Kasumi-1 (cell line): Measurements from ENCODE around the gene PTBP3.
"Not testable (repeated sequence)": the region's sequence is repeated elsewhere in the genome, so short reads cannot be mapped to it uniquely, and the experiment has no call there.

Experiments used
- DNase-seq, 2 experiments: peaks; one replicate each; lab custom pipeline; 2025; lab: John Stamatoyannopoulos, UW

The PTBP3 gene

DNA sequence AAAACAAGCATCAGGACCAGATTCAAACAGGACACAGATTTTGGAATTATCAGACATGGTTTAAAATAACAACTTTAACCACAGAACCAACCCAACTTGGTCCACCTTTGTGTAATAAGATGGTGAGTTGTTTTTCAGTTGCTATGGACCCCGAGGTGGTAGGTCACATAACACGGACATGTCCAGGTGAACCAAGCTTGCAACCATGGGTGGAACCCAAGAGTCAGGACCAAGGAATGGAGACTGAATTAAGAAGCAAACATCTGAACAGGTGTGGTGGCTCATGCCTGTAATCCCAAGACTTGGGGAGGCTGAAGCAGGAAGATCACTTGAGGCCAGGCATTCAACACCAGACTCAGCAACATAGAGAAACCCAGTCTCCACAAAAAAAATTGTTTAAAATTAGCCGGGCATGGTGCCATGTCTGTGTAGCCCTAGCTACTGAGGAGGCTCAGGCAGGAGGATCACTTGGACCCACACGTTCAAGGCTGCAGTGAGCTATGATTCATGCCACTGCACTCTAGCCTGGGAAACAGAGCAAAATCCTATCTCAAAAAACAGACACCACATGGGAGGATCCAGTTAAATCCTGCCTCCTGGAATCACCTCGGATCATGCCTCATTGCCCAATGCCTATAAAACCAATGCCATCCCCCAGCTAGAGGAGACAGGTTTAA lies 10.6 kb downstream of the PTBP3 start:
- no peak for DNase-seq

DNA sequence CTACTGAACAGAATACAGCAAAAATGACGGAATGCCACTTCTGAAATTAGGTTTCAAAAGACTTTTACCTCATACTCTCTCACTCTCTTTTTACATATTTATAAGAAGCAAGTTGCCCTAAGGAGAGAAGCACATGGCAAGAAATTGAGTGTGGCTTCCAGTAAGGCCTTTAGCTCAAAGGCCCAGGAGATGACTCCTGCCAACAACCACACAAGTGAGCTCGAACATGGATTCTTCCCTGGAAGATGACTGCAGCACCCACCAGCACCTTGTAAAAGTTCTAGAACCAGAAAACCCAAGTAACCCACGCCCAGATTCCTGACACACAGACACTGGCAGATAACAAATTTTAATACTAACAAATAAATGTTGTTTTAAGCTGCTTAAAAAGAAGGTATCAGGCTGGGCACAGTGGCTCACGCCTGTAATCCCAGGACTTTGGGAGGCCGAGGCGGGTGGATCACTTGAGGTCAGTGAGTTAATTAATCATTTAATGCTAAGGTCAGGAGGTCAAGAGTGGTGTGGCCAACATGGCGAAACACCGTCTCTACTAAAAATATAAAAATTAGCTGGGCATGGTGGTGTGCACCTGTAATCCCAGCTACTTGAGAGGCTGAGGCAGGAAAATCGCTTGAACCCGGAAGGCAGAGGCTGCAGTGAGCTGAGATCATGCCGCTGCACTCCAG lies 17.0 kb downstream of the PTBP3 start:
- peak; percentile 8 to 15 for DNase-seq

DNA sequence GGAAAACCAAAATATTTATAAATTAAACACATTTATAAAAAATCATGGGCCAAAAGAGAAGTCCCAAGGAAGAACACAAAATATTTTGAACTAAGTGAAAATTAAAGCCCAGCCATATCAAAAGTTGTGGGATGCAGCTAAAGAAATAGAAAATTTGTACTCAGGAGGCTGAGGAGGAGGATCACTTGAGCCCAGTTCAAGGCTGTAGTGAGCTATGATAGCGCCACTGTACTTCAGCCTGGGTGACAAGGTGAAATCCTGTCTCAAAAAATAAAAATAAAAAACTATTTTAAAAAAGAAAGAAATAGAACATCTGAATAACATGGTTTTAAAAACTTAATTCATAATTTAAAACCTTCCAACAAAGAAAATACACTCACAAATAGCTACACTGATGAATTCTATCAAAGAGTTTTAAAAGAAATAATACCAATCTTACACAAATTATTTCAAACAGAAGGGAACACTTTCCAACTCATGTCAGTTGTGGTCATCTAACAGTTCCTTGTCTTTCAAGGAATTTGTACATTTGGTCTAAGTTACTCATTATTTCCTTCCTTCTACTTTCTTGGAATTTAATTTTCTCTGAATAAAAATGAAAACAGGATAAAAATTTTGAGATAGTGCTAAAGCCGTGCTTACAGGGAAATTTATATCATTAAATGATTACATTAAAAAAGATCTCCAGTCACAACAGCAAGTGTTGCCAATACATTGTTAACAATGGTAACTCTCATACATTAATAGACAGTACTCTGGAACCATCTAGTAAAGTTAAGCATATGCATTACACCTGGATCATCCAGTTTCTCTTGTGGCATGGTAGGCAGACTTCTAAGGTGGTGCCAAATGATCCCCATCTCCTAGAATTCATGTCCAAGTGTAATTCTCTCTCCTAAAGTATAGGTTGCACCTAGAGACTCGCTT lies 17.8 kb downstream of the PTBP3 start:
- no peak for DNase-seq

DNA sequence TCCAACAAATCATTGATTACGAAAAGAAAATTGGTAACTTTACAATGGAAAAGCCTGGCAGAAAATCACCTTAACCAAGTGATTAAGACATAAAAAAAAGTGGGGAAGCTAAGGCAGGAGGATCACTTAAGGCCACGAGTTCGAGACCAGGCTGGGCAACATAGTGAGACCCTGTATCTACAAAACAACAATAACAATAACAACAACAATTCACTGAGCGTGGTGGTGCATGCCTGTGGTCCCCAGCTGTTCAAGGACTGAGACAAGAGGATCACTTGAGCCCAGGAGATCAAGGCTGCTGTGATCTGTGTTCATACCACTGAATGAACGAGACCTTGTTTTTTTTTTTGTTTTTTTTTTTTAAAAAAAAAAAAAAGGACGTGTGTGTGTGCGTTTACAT lies 21.3 kb downstream of the PTBP3 start:
- DNase-seq, result no peak

DNA sequence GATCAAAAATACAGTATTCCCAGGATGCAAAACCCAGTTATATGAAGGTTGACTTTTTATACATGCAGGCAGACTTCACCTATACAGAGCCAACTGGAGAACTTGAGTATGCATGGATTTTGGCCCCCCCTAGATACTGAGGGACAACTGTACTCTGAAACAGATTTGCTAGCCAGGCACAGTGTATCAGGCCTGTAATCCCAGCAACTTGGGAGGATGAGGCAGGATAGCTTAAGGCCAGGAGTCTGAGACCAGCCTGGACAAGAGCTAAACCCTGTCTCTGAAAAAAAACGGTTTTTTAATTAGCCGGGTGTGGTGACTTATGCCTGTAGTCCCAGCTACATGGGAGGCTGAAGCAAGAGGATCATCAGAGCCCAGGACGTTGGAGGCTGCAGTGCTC lies 21.9 kb downstream of the PTBP3 start:
- DNase-seq, result no peak

DNA sequence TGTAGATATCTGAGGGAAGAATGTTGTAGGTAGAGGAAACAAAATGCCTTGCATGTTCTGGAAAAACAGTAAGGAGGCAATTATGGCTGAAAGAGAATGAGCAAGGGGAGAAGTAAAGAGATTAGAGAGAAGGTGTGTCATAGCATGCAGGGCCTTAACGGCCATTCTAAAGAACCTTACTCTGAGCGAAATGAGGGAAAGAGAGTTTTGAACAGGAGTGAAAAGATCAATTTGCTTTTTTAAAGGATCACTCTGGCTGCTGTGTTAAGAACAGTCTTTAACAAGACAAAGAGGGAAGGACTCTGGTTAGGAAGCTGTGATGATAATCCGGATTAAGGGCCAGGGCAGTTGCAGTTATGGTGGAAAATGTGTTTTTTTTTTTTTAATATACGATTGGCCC lies 22.6 kb downstream of the PTBP3 start:
- DNase-seq, result no peak

DNA sequence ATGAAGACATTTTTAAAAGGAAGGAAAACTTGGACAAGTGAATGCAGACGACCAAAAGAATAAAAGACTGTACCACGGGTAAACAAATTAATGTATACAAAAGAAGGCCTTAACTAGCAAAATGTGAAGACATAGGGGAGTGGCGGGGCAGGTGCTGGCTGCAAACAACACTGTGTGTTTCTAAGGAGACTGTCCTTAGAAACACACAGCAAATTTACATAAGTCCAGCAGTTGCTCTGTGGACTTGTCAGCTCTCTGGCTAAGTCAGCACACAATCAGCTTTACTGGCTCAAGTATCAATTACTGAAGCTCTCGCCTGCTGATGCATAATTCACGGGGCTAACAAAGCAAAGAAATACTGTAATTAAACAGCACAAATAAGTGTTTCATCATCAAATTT lies 24.8 kb downstream of the PTBP3 start:
- no peak for DNase-seq

DNA sequence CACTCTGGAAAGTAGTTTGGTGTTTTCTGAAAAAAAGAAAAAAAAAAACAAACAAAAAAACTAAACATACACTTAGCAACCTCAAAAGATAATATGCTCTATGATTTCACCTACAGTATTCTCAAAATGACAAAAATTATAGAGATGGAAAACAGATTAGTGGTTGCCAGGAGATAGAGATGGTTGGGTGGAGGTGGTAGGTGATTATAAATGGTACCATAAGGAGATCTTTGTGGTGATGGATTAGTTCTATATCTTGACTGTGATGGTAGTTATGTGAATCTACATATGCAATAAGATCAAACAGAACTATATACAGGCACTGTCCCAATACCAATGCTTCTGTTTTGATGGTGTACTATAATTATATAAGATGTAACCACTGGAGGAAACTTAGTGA lies 32.0 kb downstream of the PTBP3 start:
- DNase-seq, result no peak

DNA sequence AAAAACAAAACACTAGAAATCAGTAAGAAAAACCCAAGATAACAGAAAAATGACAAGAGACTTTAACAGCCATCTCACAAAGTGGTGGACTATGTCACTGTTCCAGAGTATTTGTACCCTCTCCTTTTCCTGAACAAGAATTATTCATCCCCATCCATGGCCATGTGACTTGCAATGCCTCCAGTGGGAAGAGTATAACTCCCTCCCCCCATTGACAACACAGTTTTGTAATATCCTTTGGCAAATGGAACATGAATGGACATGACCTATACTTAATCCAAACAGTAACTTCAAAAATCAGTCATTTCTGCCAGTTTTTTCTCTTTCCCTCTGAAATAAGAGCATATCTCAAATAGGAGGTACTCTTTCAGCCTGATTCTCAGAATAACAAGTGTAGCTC lies 33.9 kb downstream of the PTBP3 start:
- DNase-seq, result no peak

DNA sequence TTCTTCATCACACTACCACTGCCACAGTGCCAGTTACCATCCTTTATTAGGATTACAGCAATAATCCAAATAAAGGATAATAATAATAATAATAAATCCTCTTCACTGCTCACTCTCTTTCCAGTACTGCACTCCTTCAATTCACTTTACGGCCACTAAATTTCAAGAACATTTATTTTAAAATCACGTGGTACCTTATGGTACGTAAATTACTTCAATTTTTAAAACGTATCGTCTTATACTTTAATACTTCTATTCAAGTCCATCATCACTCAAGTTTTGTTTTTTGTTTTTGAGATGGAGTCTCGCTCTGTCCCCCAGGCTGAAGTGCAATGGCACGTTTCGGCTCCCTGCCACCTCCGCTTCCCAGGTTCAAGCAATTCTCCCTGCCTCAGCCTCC lies 36.5 kb downstream of the PTBP3 start:
- DNase-seq, result no peak

DNA sequence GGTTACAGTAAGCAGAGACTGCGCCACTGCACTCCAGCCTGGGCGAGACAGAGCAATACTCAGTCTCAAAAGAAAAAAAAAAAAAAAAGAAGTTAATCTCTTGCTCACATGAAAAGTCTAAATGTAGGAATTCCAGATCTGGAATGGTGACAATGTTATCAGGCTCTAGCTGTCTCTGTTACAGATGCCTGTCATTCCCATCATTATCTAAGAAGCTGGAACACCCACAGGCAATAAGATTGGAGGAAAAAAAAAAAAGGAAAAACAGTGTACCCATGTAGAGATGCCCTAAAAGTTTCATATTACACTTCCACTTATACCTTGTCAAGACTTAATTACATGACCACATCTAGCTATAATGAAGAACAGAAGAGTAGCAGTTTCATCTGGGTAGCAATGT lies 38.2 kb downstream of the PTBP3 start:
- no peak for DNase-seq

DNA sequence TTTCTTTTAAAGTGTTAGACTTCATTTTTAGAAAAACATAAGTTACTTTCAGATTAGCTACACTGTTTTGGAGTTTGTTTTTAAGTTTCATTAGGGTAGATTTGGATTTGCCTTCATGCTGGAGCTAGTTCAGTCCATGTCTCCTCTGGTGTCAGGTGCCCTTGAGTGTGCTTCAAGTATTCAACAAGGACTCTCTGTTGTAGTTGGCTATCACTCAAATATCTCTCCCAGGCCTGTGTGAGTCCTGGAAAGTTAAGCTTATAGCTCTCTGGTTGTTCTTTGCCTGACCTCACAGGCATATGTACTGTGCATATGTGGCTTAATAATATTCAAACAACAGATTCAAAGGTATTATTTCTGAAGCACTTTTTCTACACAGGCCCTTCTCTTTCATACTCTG lies 45.4 kb downstream of the PTBP3 start:
- no peak for DNase-seq

DNA sequence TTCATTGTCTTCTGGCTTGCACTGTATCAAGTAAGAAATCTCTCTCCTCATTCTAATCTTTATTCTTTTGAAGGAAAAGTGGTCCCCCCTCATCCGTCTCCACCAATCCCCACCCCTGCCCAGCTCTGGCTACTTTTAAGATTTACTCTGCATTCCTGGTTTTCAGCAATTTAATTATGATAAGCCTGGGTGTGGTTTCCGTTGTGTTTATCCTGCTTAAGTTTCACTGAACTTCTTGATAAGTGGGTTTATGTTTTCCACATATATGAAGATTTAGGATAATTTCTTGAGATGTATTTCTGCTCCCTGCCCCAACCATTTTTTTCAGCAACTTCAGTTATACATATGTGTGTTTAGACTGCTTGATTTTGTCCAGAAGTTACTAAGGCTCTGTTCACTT lies 46.5 kb downstream of the PTBP3 start:
- DNase-seq, result no peak

DNA sequence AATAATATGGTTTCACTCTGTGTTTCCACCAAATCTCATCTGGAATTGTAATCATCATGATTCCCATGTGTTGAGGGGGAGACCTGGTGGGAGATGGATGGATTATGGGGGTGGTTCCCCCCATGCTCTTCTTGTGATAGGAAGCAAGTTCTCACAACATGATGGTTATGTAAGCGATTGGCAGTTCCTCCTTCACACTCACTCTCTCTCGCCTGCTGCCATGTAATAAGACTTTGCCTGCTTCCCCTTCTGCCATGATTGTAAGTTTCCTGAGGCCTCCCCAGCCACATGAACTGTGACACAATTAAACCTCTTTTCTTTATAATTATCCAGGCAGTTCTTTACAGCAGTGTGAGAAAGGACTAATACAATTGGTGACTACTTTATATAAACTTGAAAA lies 48.4 kb downstream of the PTBP3 start:
- DNase-seq, result peak; percentile 11 to 13

DNA sequence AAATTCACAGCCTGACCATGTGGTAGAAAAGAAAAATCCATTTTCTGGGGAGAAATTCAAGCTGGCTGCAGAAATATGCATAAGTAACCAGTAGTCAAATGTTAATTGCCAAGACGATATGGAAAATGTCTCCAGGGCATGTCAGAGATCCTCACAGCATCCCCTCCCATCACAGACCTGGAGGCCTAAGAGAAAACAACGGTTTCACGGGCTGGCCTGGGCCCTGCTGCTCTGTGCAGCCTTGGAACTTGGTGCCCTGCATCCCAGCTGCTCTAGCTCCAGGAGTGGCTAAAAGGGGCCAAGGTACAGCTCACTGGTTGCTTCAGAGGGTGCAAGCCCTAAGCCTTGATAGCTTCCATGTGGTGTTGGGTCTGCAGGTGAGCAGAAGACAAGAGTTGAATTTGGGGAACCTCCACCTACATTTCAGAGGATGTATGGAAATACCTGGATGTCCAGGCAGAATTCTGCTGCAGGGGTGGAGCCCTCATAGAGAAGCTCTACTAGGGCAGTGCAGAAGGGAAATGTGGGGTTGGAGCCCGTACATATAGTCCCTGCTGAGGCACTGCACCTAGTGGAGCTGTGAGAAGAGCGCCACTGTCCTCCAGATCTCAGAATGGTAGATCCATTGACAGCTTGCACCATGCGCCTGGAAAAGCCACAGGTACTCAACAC lies 49.7 kb downstream of the PTBP3 start:
- no peak for DNase-seq

DNA sequence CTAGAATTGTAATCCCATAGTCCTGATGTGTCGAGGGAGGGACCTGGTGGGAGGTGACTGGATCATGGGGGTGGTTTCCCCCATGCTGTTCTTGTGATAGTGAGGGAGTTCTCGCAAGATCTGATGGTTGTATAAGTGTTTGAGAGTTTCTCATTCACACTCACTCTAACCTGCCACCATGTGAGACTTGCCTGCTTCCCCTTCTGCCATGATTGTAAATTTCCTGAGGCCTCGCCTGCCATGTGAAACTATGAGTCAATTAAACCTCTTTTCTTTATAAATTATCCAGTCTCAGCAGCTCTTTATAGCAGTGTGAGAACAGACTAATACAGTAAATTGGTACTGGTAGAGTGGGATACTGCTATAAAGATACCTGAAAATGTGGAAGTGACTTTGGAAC lies 50.6 kb downstream of the PTBP3 start:
- DNase-seq, result not testable (repeated sequence)

DNA sequence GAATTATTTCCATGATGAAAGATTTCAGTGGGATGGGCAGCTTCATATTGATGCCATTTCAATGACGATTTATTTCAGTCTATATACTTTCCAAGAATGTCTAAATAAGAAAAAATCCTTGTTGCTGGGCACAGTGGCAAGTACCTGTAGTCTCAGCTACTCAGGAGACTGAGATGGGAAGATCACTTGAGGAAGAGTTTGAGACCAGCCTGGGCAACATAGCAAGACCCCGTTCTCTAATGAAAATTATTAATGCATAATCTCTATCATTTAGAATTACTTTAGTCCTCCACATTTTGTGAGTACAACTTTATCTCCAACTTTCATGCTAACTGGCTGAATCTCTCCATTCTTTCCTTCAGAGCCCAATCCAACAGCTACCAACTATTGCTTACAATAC lies 52.5 kb downstream of the PTBP3 start:
- DNase-seq, result no peak

DNA sequence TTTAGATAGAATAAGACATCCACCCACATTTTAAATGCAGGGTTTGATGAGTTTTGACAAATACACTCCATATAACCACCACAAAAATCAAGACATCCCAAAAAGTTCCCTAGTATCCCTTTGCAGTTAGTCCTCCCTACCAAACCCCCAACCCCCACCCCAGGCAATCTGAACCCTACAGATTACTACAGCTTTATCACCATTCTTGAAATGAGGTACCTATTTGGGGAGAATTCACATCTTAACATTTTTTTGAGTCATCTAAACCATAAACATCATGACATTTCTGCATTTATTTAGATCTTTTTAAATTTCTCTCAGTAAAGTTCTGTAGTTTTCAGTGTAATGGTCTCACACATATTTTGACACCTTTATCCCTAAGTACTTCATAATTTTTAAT lies 53.9 kb downstream of the PTBP3 start:
- DNase-seq, result no peak

DNA sequence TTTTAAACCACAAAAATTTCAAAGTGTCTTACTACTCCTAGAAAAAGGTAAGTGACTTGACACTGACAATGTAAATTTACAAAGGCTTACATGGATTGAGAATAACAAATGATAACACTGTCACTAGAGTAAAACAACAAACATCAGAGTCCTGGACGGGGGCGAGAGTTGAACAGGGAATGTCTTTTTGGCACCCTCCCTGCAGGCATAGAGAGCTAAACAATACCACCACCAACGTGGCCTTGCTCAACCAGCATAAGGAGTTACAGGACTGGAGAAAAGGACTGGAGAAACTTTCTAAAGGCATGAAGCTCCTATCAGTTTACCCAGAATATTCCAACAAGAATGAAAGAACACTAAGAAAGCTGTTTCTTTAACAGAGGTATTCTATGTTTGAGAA lies 55.3 kb downstream of the PTBP3 start:
- DNase-seq, result no peak

DNA sequence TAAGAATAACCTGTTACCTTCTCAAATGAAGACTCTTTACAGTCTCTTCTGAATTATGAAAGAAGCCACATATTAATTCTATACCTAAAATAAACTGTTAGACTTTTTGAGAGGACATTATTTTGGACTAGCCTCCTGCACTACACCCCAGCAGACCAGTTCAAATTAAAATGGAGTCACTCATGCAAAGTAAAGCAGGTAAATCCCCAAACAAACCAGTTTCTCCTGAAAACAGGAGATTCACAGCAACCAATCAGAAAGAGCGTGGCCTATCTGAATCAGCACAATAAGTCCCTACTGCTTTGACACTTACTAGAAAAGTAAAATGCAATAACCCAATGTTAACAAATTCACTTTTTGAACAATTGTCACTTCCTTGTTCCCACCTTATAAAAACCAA lies 58.8 kb downstream of the PTBP3 start:
- DNase-seq, result no peak

DNA sequence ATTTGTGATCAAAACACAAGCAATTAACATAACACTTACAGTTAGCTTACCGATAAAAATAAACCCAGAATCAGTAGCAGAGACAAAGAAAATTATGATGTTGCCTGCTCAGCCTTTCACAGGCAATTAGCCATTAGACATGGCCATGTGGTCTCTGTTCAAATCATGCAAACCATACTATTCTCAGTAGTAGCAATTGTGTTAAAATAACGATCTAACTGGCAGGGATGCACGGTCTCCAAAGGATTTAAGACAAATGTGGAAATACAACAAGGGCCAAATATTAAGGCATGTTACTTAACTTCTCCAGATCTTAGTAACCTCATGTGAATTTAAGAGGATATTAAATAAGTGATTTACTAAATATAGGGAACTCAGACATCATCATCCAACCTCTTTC lies 59.5 kb downstream of the PTBP3 start:
- DNase-seq, result no peak

DNA sequence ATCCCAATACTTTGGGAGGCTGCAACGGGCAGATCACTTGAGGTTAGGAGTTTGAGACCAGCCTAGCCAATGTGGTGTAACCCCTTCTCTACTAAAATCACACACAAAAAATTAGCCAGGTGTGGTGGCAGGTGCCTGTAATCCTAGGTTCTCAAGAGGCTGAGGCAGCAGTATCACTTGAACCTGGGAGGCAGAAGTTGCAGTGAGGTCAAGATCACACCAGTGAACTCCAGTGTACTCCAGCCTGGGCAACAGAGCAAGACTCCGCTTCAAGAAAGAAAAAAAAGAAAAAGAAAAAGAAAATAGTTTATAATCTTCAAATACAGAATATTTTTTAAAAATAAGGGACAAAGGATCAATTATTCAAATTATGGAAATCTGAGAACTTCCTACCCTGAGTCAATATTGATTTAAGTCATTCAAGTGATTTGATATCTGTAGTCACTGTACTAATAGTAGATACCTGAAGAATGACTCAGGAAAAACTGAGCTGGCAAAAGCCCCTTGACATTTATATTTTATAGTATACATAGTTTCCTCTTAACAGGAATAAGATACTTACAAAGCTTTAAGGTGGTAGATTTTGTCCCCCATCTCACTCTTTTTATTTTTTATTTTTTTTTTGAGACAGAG lies 61.8 kb downstream of the PTBP3 start:
- no peak for DNase-seq
